Measurements from ENCODE around the gene MIOS.
"Not testable (repeated sequence)": the region's sequence is repeated elsewhere in the genome, so short reads cannot be mapped to it uniquely, and the experiment has no call there.

Gene MIOS

DNA sequence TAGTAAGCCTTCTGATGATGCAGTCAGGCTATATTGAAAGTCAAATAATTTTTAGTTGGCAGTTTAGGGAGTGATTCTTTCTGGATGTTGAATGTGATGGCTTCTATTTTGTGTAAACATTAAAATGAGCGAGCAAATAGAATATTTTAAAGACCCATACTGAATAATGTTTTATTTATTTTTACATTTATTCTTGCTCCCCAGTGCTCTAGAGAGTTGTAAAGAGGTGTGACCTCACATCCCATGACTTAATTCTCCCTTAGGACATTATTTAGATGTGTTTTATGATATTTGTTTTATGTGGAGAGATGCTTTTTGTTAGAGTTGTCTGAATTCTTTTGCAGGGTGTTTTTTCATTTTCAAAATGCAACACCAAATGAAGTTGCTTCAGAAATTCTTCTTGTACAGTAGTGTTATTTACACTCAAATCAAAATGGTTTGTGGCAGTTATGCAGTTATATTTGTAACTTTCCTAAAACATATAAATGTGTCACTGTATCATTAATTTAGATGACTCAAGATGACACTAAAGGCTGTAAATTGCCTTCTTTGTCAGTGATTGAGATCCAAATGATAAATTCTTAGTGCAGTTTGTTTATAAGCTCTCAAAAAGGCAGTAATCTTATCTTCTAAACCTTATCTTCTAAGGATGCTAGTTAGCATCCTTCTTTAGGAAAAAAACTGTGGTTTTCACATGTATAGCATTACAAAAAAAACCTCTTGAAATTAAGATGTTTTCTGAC, 86.3 kb downstream of the MIOS start:
- H3K4me1 ChIP-seq (ENCODE audit: insufficient read depth, low read length): peaks cover 4% of the 10 kb centered on the region
- H3K9ac ChIP-seq (ENCODE audit: low read length): no peak overlapping the region
- H3K4me3 ChIP-seq (ENCODE audit: low read depth in 1 of 2, low read length in 2 of 2): no peak overlapping the region
- no peaks in the 10 kb centered on the region for H3K27me3 ChIP-seq (ENCODE audit: control insufficient read depth in 1 of 2, insufficient read depth in 2 of 2, low read length in 2 of 2)
- no peaks in the 10 kb centered on the region for H3K36me3 ChIP-seq (ENCODE audit: insufficient read depth, low read length)
- H3K27ac ChIP-seq (ENCODE audit: low read depth, low read length): no peak overlapping the region
- H3K9me3 ChIP-seq (ENCODE audit: low read length): no peaks in the 10 kb centered on the region

DNA sequence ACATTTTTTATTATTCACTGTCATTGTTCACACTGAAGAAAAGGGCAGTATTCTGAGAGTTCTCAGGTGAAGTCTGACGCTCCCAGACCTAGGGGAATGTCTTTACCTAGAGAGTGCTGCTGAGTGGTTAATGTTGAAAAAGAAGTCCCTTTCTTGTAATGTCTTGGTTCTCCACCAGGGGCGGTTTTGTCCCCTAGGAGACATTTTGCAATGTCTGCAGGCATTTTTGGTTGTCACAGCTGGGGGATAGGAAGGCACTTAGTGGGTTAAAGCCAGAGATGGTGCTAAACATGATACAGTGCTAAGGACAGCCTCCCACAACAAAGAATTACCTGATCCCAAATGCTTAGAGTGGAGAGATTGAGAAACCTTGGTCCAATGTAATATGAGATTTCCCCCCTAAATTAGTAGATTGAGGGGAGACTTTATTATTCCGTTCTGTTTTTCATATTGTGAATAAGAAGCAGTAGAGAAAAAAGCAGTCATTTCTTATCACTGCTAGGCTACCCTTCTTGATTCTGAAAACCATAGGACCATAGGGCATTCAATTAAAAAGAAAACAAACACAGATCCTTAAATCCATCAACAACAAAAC, 87.0 kb downstream of the MIOS start:
- Histone ChIP-seq H3K9me3 (ENCODE audit: low read length) (no peaks in the 10 kb centered on the region), H3K4me1 (ENCODE audit: insufficient read depth, low read length) (peaks cover 4% of the 10 kb centered on the region), H3K27ac (ENCODE audit: low read depth, low read length) (no peak overlapping the region), H3K4me3 (ENCODE audit: low read depth in 1 of 2, low read length in 2 of 2) (no peak overlapping the region), H3K27me3 (ENCODE audit: control insufficient read depth in 1 of 2, insufficient read depth in 2 of 2, low read length in 2 of 2) (no peaks in the 10 kb centered on the region), H3K9ac (ENCODE audit: low read length) (no peak overlapping the region), H3K36me3 (ENCODE audit: insufficient read depth, low read length) (no peaks in the 10 kb centered on the region)

DNA sequence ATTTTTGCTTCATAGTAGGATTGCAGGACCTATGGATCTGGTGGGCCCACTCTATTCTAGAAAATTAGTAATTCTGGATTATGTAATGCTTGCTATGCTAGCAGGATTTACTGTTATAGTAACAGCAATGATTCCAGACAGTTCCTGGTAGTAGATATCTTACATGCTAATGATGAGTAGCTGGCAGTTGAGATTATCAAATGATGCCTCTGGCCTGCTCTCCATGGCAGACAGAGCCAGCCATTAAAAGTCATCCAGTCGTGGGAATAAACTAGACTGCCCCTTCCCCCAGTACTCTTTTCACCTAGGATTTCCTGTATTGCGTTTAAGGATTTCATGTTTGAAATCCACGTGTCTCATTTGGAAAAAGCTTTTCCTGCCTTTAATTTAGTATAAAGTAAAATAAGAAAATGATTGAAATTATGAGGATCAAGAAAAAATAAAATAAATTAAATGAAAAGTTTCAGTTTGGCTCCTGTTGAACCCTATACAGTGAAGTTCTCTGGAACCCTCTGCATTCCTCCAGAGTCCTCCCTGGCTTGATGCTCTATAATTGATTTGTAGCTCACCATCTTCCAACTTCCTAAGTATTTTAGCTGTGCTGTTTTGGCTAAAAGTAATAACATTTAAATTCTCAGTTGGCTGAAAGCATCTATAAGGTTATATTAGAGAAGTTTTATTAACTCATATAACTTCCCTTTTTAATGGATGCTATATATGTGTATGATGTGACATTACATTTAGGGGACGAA, 88.5 kb downstream of the MIOS start:
- H3K9ac ChIP-seq (ENCODE audit: low read length): no peak overlapping the region
- H3K9me3 ChIP-seq (ENCODE audit: low read length): no peaks in the 10 kb centered on the region
- no peaks in the 10 kb centered on the region for H3K36me3 ChIP-seq (ENCODE audit: insufficient read depth, low read length)
- peaks cover 4% of the 10 kb centered on the region for H3K4me1 ChIP-seq (ENCODE audit: insufficient read depth, low read length)
- no peaks in the 10 kb centered on the region for H3K27me3 ChIP-seq (ENCODE audit: control insufficient read depth in 1 of 2, insufficient read depth in 2 of 2, low read length in 2 of 2)
- H3K27ac ChIP-seq (ENCODE audit: low read depth, low read length): no peak overlapping the region
- no peak overlapping the region for H3K4me3 ChIP-seq (ENCODE audit: low read depth in 1 of 2, low read length in 2 of 2)

DNA sequence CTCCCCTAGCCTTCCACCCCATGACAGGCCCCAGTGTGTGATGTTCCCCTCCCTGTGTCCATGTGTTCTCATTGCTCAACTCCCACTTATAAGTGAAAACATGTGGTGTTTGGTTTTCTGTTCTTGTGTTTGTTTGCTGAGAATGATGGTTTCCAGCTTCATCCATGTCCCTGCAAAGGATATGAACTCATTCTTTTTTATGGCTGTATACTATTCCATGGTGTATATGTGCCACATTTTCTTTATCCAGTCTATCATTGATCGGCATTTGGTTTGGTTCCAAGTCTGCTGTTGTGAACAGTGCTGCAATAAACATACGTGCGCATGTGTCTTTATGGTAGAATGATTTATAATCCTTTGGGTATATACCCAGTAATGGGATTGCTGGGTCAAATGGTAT, 89.8 kb downstream of the MIOS start:
- H3K9ac ChIP-seq (ENCODE audit: low read length); H3K27ac ChIP-seq (ENCODE audit: low read depth, low read length); H3K4me3 ChIP-seq (ENCODE audit: low read depth in 1 of 2, low read length in 2 of 2); H3K4me1 ChIP-seq (ENCODE audit: insufficient read depth, low read length); H3K36me3 ChIP-seq (ENCODE audit: insufficient read depth, low read length); H3K27me3 ChIP-seq (ENCODE audit: control insufficient read depth in 1 of 2, insufficient read depth in 2 of 2, low read length in 2 of 2); H3K9me3 ChIP-seq (ENCODE audit: low read length): not testable (repeated sequence)
